Erythroblast (primary cell): ENCODE results near the gene C1orf105.

Source experiments
- GATA1 ChIP-seq: IDR thresholded peaks from 2 replicates; pipeline ENCODE4 v1.6.1; 2011; ENCODE audit warnings: low read depth, mild to moderate bottlenecking, control low read depth, low read length, moderate library complexity
- POLR2A ChIP-seq: IDR thresholded peaks from 2 replicates; pipeline ENCODE4 v1.6.1; 2011; ENCODE audit warnings: mild to moderate bottlenecking, low read length

DNA sequence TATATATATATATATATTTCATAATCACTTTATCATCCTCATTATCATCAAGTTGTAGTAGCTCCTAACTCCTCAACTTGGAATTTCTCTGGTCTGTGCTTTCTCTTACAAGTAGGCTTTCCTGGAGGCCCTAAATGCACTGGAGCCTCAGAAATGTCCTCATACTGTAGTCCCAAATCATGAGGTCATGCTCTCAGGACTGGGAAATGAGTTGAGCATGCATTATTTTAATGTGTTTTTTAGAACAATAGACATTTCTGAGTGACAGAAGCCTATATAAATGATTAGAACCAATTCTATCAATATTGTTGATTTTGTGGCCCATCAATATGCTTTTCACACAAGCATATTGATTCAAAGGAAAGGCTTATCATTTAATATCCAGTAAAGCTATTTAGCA lies 42.9 kb upstream of the C1orf105 start:
- TF ChIP-seq POLR2A (no peak), GATA1 (no peak)
